Testis (tissue), 2 donors: ENCODE results near the gene SPRYD3.

Source experiments
- POLR2A ChIP-seq: fragments of 450-650 bp; IDR thresholded peaks from one replicate; pipeline ENCODE4 v1.6.1; 2017; ENCODE audit warnings: antibody characterized with exemption, mild to moderate bottlenecking, moderate library complexity
- TF ChIP-seq, protein P1 (sequence below), 3 experiments: fragments of 450-650 bp in 2 of 3; fragments of 200-600 bp in 1 of 3; sonication (generic) in 1 of 3; IDR thresholded peaks; one replicate each; pipeline ENCODE4 v1.5.1; 2016 to 2019; ENCODE audit warnings: antibody characterized with exemption in 3 of 3, mild to moderate bottlenecking in 2 of 3, moderate library complexity in 1 of 3

DNA sequence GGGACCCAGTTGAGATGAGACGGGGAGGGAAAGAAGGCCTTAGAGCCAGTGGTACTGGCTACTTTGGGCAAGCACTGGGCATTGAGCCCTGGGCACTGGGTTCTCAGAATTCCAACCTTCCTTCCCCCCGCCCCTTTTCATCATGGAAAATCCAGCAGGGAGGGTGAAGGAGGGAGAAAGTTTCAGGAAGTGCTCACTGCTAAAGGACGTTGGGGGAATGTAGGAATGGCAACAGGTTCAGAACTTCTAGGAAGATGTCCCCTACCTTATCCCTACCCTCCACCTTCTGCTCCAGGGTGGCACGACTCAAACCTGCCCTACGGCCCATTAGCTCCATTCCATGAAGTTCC, 33.5 kb downstream of the SPRYD3 start:
- TF ChIP-seq, protein P1, sequence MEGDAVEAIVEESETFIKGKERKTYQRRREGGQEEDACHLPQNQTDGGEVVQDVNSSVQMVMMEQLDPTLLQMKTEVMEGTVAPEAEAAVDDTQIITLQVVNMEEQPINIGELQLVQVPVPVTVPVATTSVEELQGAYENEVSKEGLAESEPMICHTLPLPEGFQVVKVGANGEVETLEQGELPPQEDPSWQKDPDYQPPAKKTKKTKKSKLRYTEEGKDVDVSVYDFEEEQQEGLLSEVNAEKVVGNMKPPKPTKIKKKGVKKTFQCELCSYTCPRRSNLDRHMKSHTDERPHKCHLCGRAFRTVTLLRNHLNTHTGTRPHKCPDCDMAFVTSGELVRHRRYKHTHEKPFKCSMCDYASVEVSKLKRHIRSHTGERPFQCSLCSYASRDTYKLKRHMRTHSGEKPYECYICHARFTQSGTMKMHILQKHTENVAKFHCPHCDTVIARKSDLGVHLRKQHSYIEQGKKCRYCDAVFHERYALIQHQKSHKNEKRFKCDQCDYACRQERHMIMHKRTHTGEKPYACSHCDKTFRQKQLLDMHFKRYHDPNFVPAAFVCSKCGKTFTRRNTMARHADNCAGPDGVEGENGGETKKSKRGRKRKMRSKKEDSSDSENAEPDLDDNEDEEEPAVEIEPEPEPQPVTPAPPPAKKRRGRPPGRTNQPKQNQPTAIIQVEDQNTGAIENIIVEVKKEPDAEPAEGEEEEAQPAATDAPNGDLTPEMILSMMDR (IDR thresholded peaks at IDR 0.05), result no peak
- TF ChIP-seq POLR2A, result no peak
